Stimulated activated CD4-positive, alpha-beta T cell treated with anti-CD3 and anti-CD28 coated beads, Interleukin-15, amount 100 ng/mL, for 24 hours (primary cell): ENCODE data around the gene BSG.

Source experiments
- DNase-seq: peaks from one replicate; pipeline ENCODE4 v3.0.0-alpha.2; 2020

BSG gene

GRCh38 chr19:605061-605971 is 32.9 kb downstream of the BSG start:
- peak; percentile 70 for DNase-seq

GRCh38 chr19:607301-608154 is 35.1 kb downstream of the BSG start:
- no peak for DNase-seq

GRCh38 chr19:608155-609003 is 36.0 kb downstream of the BSG start:
- no peak for DNase-seq

- no peak for DNase-seq
Observed at GRCh38 chr19:609004-609346, 36.6 kb downstream of the BSG start.

- peak; percentile 39 for DNase-seq
Observed at GRCh38 chr19:610071-610800, 37.8 kb downstream of the BSG start.

- peak; percentile 74 for DNase-seq
Observed at GRCh38 chr19:610801-611480, 38.5 kb downstream of the BSG start.

GRCh38 chr19:611481-611868 is 39.1 kb downstream of the BSG start:
- DNase-seq, result peak; percentile 84

- no peak for DNase-seq
Observed at GRCh38 chr19:612941-613340, 40.5 kb downstream of the BSG start.

GRCh38 chr19:613732-614567 is 41.6 kb downstream of the BSG start:
- no peak for DNase-seq

- no peak for DNase-seq
Observed at GRCh38 chr19:615619-616018, 43.2 kb downstream of the BSG start.

- DNase-seq, result no peak
Observed at GRCh38 chr19:616062-616700, 43.8 kb downstream of the BSG start.

GRCh38 chr19:616747-617526 is 44.5 kb downstream of the BSG start:
- no peak for DNase-seq

GRCh38 chr19:617551-618246 is 45.3 kb downstream of the BSG start:
- DNase-seq, result no peak

GRCh38 chr19:618247-618619 is 45.8 kb downstream of the BSG start:
- no peak for DNase-seq

GRCh38 chr19:618674-619285 is 46.4 kb downstream of the BSG start:
- DNase-seq, result no peak

GRCh38 chr19:619286-620002 is 47.0 kb downstream of the BSG start:
- no peak for DNase-seq

GRCh38 chr19:620166-620862 is 47.9 kb downstream of the BSG start:
- DNase-seq, result no peak
